Large intestine (tissue), 3 donors: ENCODE data around the gene ANTKMT. TPM values are rescaled to one million over a fixed set of nuclear protein-coding genes. Genes with fewer than 3 reads are reported as not detected.
A peak's percentile ranks its signal among the peaks of the same experiment; 100 is the strongest.

ENCODE experiments used
- DNase-seq, 2 donors: peaks; one replicate each; pipeline versions ENCODE4 v3.0.0 to v3.0.0-alpha.2; 2013
- H3K27ac ChIP-seq: one replicate; pipeline ENCODE4 v1.5.1; 2013; ENCODE audit warnings: low read length
- H3K27me3 ChIP-seq: 2 replicates; pipeline ENCODE4 v1.6.1; 2013; ENCODE audit warnings: low read length; ENCODE audit not compliant: control insufficient read depth, insufficient read depth
- H3K36me3 ChIP-seq: 2 replicates; pipeline ENCODE4 v1.6.1; 2013; ENCODE audit warnings: low read length; ENCODE audit not compliant: control insufficient read depth, insufficient read depth
- H3K4me1 ChIP-seq: one replicate; pipeline ENCODE4 v1.6.1; 2013; ENCODE audit warnings: low read length; ENCODE audit not compliant: control insufficient read depth, insufficient read depth
- H3K4me3 ChIP-seq: one replicate; pipeline ENCODE4 v1.5.1; 2013; ENCODE audit warnings: low read length
- H3K9me3 ChIP-seq: one replicate; pipeline ENCODE4 v1.6.1; 2013; ENCODE audit warnings: mild to moderate bottlenecking, low read depth, low read length, moderate library complexity; ENCODE audit not compliant: control insufficient read depth
- WGBS: methylation state at CpG from one replicate; pipeline ENCODE4 v1.1.5; 2013; ENCODE audit warnings: low lambda C conversion rate; ENCODE audit not compliant: insufficient coverage; 5-methylcytosine and 5-hydroxymethylcytosine counted together
- polyA plus RNA-seq: library from polyadenylated mRNA; unstranded; fragments of 120-200 nt; gene quantifications from one replicate; pipeline ENCODE4 v1.2.1, GENCODE V29; 2013

The ANTKMT gene
- polyA plus RNA-seq, 1 donor = 23.0 TPM

DNA sequence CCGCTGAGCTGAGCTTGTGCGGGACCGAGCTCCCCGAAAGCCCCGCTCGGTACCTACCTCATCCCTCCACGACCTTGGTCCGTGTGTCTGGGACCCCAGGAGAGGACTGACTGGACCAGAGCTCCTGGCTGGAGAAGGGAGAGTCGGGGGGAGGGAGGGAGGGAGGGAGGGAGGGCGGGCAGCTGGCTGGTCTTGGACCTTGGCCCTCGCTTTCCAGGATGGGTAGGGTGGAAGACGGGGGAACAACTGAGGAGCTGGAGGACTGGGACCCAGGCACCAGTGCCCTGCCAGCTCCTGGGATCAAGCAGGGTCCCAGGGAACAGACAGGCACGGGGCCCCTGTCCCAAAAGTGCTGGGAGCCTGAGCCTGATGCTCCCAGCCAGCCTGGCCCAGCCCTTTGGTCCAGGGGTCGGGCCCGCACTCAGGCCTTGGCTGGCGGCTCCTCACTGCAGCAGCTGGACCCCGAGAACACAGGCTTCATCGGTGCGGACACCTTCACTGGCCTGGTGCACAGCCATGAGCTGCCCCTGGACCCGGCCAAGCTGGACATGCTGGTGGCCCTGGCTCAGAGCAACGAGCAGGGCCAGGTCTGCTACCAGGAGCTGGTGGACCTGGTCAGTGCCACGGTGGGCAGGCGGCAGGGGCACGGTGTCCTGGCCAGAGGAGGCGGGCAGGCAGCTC, 44.9 kb upstream of the ANTKMT start:
- peaks cover 3% of the 10 kb centered on the region for H3K9me3 ChIP-seq
- H3K4me1 ChIP-seq = peaks cover 32% of the 10 kb centered on the region
- WGBS = no CpG with 5 or more reads among the region's 25 CpGs
- H3K4me3 ChIP-seq = peak overlapping the region; percentile 43
- DNase-seq = peak in 1 of 2 donors; percentile 64
- no peak overlapping the region for H3K27ac ChIP-seq
- peaks cover 28% of the 10 kb centered on the region for H3K36me3 ChIP-seq
- H3K27me3 ChIP-seq = peaks cover 4% of the 10 kb centered on the region

- peaks cover 3% of the 10 kb centered on the region for H3K9me3 ChIP-seq
- H3K27me3 ChIP-seq = peaks cover 4% of the 10 kb centered on the region
- H3K4me3 ChIP-seq = no peak overlapping the region
- peaks cover 22% of the 10 kb centered on the region for H3K36me3 ChIP-seq
- peaks cover 37% of the 10 kb centered on the region for H3K4me1 ChIP-seq
- H3K27ac ChIP-seq = no peak overlapping the region
- WGBS = no CpG with 5 or more reads among the region's 21 CpGs
- no peak for DNase-seq
These were observed 44.4 kb upstream of the ANTKMT start for GRCh38 chr16:676565-676902.

DNA sequence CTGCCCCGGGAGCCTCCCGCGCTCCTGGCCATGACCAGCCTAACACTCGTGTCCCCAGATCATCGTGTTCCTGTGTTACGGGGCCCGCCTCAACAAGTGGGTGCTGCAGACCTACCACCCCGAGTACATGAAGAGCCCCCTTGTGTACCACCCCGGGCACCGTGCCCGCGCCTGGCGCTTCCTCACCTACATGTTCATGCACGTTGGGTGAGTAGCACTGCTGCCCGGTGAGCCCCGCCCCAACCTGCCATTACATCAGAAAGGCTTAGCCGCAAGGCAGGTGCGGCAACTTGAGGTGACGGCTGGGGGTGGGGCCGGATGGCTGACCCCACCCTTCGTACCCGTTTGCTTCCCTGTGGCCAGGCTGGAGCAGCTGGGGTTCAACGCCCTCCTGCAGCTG, 44.0 kb upstream of the ANTKMT start:
- H3K4me1 ChIP-seq = peaks cover 40% of the 10 kb centered on the region
- H3K9me3 ChIP-seq = peaks cover 3% of the 10 kb centered on the region
- peak; percentile 69 to 82 for DNase-seq
- no peak overlapping the region for H3K27ac ChIP-seq
- H3K36me3 ChIP-seq = peaks cover 23% of the 10 kb centered on the region
- peaks cover 4% of the 10 kb centered on the region for H3K27me3 ChIP-seq
- H3K4me3 ChIP-seq = no peak overlapping the region
- WGBS = no CpG with 5 or more reads among the region's 23 CpGs

GRCh38 chr16:677316-678190, 43.4 kb upstream of the ANTKMT start:
- Histone ChIP-seq H3K27ac (no peak overlapping the region), H3K36me3 (peaks cover 23% of the 10 kb centered on the region), H3K4me1 (peaks cover 45% of the 10 kb centered on the region), H3K9me3 (peaks cover 3% of the 10 kb centered on the region), H3K27me3 (peaks cover 4% of the 10 kb centered on the region), H3K4me3 (no peak overlapping the region)
- WGBS = no CpG with 5 or more reads among the region's 57 CpGs
- DNase-seq = no peak

GRCh38 chr16:678209-678857, 42.6 kb upstream of the ANTKMT start:
- Histone ChIP-seq H3K27ac (no peak overlapping the region), H3K36me3 (peaks cover 25% of the 10 kb centered on the region), H3K9me3 (peaks cover 3% of the 10 kb centered on the region), H3K4me3 (no peak overlapping the region), H3K27me3 (peaks cover 4% of the 10 kb centered on the region), H3K4me1 (peaks cover 53% of the 10 kb centered on the region)
- DNase-seq = no peak
- no CpG with 5 or more reads among the region's 21 CpGs for WGBS

DNA sequence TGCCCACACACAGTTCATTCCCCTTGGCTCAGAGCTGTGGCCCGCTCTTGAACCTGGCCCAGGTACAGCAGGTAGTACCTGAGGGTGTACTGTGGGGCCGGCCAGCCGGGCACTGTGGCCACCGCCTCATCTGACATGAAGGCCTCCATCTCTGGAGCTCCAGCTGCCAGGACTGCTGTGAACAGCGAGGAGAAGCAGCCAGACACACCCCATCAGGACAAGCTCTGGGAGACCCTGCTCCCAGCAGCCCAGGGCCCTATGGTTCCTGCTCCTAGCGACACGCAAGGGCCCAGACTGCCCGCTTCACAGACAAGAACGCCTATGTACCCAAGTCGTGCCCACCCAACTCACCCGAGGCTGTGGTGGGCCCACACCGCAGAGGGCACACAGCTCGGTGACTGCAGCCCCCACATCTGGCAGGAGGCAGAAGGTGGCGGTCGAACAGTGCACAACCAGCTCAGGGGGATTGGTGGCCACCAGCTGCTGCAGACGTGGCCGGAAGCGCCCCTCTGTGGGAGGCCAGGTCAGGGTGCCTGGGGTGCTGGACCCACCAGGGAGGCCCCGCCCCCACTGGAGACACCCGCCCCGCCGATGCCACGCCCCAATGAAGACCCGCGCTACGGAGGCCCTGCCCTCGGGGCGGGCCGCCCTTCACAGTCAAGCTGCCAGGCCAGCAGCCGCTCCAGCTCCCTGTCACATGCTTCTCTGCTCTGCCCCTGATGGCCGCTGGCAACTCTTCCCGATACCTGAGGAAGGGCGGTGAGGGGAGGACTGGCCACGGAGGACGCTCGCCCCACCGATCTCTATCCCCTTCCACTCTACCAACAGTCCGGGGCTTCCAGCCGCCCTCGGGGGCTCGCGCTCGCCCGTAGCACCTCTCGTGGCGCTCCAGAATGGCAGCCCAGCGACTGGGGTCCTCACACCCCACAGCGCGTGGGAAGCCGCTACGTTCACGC, 41.8 kb upstream of the ANTKMT start:
- H3K27ac ChIP-seq = peak overlapping the region; percentile 91
- peaks cover 3% of the 10 kb centered on the region for H3K9me3 ChIP-seq
- peaks cover 4% of the 10 kb centered on the region for H3K27me3 ChIP-seq
- no CpG with 5 or more reads among the region's 52 CpGs for WGBS
- peak overlapping the region; percentile 48 for H3K4me3 ChIP-seq
- peaks cover 57% of the 10 kb centered on the region for H3K4me1 ChIP-seq
- peak; percentile 68 to 82 for DNase-seq
- peaks cover 19% of the 10 kb centered on the region for H3K36me3 ChIP-seq

DNA sequence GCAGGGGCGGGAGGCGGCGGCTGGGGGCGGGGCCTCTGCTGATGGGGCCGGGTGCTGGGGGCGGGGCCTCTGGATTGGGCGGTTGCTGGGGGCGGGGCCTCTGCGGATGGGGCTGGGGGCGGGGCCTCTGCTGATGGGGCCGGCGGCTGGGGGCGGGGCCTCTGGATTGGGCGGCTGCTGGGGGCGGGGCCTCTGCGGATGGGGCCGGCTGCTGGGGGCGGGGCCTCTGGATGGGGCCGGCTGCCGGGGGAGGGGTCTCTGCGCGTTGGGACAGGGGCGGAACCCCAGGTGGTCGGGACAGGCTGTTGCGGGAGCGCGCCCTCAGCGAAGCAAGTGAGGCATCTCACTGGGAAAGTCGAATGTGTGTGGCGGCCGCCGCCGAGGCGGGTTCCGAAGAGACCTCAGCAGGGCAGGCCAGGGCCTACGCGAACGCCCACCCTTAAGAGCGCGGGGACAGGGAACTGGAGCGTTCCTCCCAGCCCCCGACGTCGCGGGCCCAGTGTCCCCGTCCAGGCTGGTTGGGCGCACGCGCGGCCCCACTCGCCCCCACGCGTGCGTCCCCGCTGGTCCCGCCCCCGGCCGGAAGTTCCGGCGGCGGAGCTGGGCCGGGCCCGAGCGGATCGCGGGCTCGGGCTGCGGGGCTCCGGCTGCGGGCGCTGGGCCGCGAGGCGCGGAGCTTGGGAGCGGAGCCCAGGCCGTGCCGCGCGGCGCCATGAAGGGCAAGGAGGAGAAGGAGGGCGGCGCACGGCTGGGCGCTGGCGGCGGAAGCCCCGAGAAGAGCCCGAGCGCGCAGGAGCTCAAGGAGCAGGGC, 40.9 kb upstream of the ANTKMT start, which contains the start of gene STUB1:
STUB1 (plus strand) TSS at position 597 of the 811 bp plus-strand sequence; CDS start at position 713, 116 bp downstream.
- peaks cover 4% of the 10 kb centered on the region for H3K27me3 ChIP-seq
- peak within 1 kb of the TSS; percentile 82 for H3K4me3 ChIP-seq
- H3K27ac ChIP-seq = peak within 1 kb of the TSS; percentile 96
- H3K9me3 ChIP-seq = peaks cover 6% of the 10 kb centered on the region
- DNase-seq = peak; percentile 75 to 87
- peaks cover 51% of the 10 kb centered on the region for H3K4me1 ChIP-seq
- peaks cover 19% of the 10 kb centered on the region for H3K36me3 ChIP-seq
- no CpG with 5 or more reads among the region's 91 CpGs for whole genome bisulfite sequencing

GRCh38 chr16:680625-680945, 40.4 kb upstream of the ANTKMT start:
- Histone ChIP-seq H3K27me3 (peaks cover 2% of the 10 kb centered on the region), H3K36me3 (peaks cover 24% of the 10 kb centered on the region), H3K9me3 (peaks cover 10% of the 10 kb centered on the region), H3K27ac (peak overlapping the region; percentile 43), H3K4me3 (peak overlapping the region; percentile 82), H3K4me1 (peaks cover 47% of the 10 kb centered on the region)
- WGBS = no CpG with 5 or more reads among the region's 38 CpGs
- DNase-seq = no peak

GRCh38 chr16:680967-681745, 39.8 kb upstream of the ANTKMT start:
- WGBS = no CpG with 5 or more reads among the region's 44 CpGs
- Histone ChIP-seq H3K36me3 (peaks cover 25% of the 10 kb centered on the region), H3K27ac (peak overlapping the region; percentile 43), H3K27me3 (peaks cover 2% of the 10 kb centered on the region), H3K9me3 (peaks cover 8% of the 10 kb centered on the region), H3K4me1 (peaks cover 43% of the 10 kb centered on the region), H3K4me3 (peak overlapping the region; percentile 82)
- DNase-seq = no peak
